ENCODE measurements around the gene SP140. TPM values are rescaled to one million over a fixed set of nuclear protein-coding genes. Genes with fewer than 3 reads are reported as not detected.
A peak's percentile ranks its signal among the peaks of the same experiment; 100 is the strongest.

The SP140 gene
- total and polyA plus RNA-seq, 10 of the 15 experiments (the other 5 are each of a cell fraction or from before 2014, with no cell fraction given) = 61.7 to 164 (median 90.7) TPM

DNA sequence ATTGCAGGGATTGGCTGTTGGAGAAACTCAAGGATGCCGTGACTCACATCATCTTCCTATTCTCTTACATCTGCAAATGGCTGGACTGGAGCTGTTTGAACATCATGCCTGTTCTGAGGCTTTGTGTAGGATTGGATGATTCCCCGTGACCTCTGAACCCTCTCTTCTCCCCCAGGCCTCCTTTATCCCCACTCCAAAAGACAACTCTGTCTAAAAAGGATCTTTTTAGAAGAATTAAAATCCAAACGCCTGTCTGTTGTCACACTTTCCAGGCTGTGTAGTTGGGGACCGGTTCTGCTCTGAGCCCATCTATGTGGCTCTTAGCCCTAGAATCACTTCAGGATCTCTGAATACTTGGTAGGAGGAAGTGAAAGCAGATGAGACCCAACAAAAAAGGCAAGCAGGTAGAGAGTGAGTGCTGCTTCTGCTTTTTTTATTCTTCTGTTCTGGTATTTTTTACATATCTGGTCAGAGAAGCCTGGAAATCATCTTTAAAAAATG, 565 bp downstream of the SP140 start (continued):
- TF ChIP-seq, protein P1, sequence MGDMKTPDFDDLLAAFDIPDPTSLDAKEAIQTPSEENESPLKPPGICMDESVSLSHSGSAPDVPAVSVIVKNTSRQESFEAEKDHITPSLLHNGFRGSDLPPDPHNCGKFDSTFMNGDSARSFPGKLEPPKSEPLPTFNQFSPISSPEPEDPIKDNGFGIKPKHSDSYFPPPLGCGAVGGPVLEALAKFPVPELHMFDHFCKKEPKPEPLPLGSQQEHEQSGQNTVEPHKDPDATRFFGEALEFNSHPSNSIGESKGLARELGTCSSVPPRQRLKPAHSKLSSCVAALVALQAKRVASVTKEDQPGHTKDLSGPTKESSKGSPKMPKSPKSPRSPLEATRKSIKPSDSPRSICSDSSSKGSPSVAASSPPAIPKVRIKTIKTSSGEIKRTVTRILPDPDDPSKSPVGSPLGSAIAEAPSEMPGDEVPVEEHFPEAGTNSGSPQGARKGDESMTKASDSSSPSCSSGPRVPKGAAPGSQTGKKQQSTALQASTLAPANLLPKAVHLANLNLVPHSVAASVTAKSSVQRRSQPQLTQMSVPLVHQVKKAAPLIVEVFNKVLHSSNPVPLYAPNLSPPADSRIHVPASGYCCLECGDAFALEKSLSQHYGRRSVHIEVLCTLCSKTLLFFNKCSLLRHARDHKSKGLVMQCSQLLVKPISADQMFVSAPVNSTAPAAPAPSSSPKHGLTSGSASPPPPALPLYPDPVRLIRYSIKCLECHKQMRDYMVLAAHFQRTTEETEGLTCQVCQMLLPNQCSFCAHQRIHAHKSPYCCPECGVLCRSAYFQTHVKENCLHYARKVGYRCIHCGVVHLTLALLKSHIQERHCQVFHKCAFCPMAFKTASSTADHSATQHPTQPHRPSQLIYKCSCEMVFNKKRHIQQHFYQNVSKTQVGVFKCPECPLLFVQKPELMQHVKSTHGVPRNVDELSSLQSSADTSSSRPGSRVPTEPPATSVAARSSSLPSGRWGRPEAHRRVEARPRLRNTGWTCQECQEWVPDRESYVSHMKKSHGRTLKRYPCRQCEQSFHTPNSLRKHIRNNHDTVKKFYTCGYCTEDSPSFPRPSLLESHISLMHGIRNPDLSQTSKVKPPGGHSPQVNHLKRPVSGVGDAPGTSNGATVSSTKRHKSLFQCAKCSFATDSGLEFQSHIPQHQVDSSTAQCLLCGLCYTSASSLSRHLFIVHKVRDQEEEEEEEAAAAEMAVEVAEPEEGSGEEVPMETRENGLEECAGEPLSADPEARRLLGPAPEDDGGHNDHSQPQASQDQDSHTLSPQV (IDR thresholded peaks at IDR 0.05) = no peak
- TF ChIP-seq ZSCAN29 (IDR thresholded peaks at IDR 0.05) = no peak
- TF ChIP-seq BMI1 (IDR thresholded peaks at IDR 0.05; ENCODE audit: borderline replicate concordance) = no peak
- TF ChIP-seq, protein P2, sequence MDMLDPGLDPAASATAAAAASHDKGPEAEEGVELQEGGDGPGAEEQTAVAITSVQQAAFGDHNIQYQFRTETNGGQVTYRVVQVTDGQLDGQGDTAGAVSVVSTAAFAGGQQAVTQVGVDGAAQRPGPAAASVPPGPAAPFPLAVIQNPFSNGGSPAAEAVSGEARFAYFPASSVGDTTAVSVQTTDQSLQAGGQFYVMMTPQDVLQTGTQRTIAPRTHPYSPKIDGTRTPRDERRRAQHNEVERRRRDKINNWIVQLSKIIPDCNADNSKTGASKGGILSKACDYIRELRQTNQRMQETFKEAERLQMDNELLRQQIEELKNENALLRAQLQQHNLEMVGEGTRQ (IDR thresholded peaks at IDR 0.05; ENCODE audit: borderline replicate concordance, low read depth, low read length) = no peak
- TF ChIP-seq HDAC2 (IDR thresholded peaks at IDR 0.05) = no peak
- TF ChIP-seq, protein P3, sequence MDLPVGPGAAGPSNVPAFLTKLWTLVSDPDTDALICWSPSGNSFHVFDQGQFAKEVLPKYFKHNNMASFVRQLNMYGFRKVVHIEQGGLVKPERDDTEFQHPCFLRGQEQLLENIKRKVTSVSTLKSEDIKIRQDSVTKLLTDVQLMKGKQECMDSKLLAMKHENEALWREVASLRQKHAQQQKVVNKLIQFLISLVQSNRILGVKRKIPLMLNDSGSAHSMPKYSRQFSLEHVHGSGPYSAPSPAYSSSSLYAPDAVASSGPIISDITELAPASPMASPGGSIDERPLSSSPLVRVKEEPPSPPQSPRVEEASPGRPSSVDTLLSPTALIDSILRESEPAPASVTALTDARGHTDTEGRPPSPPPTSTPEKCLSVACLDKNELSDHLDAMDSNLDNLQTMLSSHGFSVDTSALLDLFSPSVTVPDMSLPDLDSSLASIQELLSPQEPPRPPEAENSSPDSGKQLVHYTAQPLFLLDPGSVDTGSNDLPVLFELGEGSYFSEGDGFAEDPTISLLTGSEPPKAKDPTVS (IDR thresholded peaks at IDR 0.05; ENCODE audit: low read depth, low read length) = no peak
- TF ChIP-seq IKZF2 (IDR thresholded peaks at IDR 0.05) = peak; percentile 41 to 64
- no peak for TF ChIP-seq HDAC6 (IDR thresholded peaks at IDR 0.05; ENCODE audit: unreplicated experiment)
- TF ChIP-seq ETV6 (conservative IDR thresholded peaks at IDR 0.05 in 1 of 2, IDR thresholded peaks at IDR 0.05 in 1 of 2; ENCODE audit: borderline replicate concordance in 1 of 2, low read depth in 1 of 2) = peak in 1 of 2 experiments; percentile 75; a peak in 1 of 4 replicates
- TF ChIP-seq NRF1 (conservative IDR thresholded peaks at IDR 0.05; ENCODE audit: low read depth, low read length) = no peak
- peak; percentile 25; the same call in 1 of the 2 replicates for TF ChIP-seq ZNF217 (IDR thresholded peaks at IDR 0.05)
- TF ChIP-seq, protein P4, sequence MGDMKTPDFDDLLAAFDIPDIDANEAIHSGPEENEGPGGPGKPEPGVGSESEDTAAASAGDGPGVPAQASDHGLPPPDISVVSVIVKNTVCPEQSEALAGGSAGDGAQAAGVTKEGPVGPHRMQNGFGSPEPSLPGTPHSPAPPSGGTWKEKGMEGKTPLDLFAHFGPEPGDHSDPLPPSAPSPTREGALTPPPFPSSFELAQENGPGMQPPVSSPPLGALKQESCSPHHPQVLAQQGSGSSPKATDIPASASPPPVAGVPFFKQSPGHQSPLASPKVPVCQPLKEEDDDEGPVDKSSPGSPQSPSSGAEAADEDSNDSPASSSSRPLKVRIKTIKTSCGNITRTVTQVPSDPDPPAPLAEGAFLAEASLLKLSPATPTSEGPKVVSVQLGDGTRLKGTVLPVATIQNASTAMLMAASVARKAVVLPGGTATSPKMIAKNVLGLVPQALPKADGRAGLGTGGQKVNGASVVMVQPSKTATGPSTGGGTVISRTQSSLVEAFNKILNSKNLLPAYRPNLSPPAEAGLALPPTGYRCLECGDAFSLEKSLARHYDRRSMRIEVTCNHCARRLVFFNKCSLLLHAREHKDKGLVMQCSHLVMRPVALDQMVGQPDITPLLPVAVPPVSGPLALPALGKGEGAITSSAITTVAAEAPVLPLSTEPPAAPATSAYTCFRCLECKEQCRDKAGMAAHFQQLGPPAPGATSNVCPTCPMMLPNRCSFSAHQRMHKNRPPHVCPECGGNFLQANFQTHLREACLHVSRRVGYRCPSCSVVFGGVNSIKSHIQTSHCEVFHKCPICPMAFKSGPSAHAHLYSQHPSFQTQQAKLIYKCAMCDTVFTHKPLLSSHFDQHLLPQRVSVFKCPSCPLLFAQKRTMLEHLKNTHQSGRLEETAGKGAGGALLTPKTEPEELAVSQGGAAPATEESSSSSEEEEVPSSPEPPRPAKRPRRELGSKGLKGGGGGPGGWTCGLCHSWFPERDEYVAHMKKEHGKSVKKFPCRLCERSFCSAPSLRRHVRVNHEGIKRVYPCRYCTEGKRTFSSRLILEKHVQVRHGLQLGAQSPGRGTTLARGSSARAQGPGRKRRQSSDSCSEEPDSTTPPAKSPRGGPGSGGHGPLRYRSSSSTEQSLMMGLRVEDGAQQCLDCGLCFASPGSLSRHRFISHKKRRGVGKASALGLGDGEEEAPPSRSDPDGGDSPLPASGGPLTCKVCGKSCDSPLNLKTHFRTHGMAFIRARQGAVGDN (IDR thresholded peaks at IDR 0.05) = peak; percentile 39
- TF ChIP-seq NR2C1 (IDR thresholded peaks at IDR 0.05) = peak; percentile 84
- TF ChIP-seq STAT1 (conservative IDR thresholded peaks at IDR 0.05) = no peak
- TF ChIP-seq, protein P5, sequence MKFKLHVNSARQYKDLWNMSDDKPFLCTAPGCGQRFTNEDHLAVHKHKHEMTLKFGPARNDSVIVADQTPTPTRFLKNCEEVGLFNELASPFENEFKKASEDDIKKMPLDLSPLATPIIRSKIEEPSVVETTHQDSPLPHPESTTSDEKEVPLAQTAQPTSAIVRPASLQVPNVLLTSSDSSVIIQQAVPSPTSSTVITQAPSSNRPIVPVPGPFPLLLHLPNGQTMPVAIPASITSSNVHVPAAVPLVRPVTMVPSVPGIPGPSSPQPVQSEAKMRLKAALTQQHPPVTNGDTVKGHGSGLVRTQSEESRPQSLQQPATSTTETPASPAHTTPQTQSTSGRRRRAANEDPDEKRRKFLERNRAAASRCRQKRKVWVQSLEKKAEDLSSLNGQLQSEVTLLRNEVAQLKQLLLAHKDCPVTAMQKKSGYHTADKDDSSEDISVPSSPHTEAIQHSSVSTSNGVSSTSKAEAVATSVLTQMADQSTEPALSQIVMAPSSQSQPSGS (IDR thresholded peaks at IDR 0.05; ENCODE audit: low read length) = peak; percentile 70
- TF ChIP-seq MTA2 (IDR thresholded peaks at IDR 0.05; ENCODE audit: low read depth) = peak; percentile 31; the same call in 1 of the 2 replicates
- TF ChIP-seq ZBED1 (IDR thresholded peaks at IDR 0.05; ENCODE audit: borderline replicate concordance) = no peak
- TF ChIP-seq CBX3 (IDR thresholded peaks at IDR 0.05; ENCODE audit: borderline replicate concordance, low read depth) = no peak
- TF ChIP-seq NBN (IDR thresholded peaks at IDR 0.05) = 0 out of 2 replicates have a peak, but pooled peaks have one; percentile 40

Data from GM12878 (cell line).